Stimulated activated naive CD8-positive, alpha-beta T cell treated with anti-CD3 and anti-CD28 coated beads, Interleukin-15, amount 100 ng/mL, for 72 hours (primary cell): Measurements from ENCODE around the gene BRD9.
"Not testable (repeated sequence)": the region's sequence is repeated elsewhere in the genome, so short reads cannot be mapped to it uniquely, and the experiment has no call there.

Source experiments
- ATAC-seq: fragments of 150-1000 bp; cut with Tn5 transposase; 2 replicates; pipeline ENCODE4 v1.10.0; 2021; ENCODE audit warnings: mild to moderate bottlenecking, moderate library complexity
- DNase-seq, 2 donors: peaks; one replicate each; pipeline ENCODE4 v3.0.0; 2021 to 2022
- H3K27ac Mint-ChIP-seq, 2 donors: one replicate each; pipeline ENCODE4 v1.8.0; 2022; ENCODE audit warnings: mild to moderate bottlenecking in 2 of 2, mixed read lengths in 2 of 2, moderate library complexity in 2 of 2
- H3K27me3 Mint-ChIP-seq: one replicate; pipeline ENCODE4 v1.8.0; 2022; ENCODE audit warnings: mixed read lengths
- H3K4me1 Mint-ChIP-seq: one replicate; pipeline ENCODE4 v1.8.0; 2022; ENCODE audit warnings: mild to moderate bottlenecking, mixed read lengths
- H3K4me3 Mint-ChIP-seq, 2 donors: one replicate each; pipeline ENCODE4 v1.8.0; 2022; ENCODE audit warnings: mild to moderate bottlenecking in 2 of 2, mixed read lengths in 2 of 2, moderate library complexity in 1 of 2
- H3K9me3 Mint-ChIP-seq, 2 donors: one replicate each; pipeline ENCODE4 v1.8.0; 2022; ENCODE audit warnings: mixed read lengths in 2 of 2

The BRD9 gene

DNA sequence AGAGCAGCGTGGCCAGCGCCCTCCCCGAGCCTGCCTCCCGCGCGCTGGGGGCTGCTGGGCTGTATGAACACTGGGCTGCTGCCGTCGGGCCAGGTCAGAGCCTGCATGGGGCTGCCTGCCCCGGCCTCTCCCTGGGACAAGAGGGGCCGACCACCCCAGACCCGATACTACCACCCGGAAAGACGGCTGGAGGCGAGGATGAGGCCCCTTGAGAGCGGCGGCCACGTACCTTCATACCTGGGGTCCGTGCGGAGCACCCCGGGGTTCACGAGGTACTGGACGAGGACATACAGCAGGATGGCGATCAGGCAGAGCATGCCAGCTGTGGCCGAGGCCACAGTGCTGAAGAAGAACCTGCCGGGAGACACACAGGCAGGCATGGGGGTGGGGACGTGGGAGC is 49.2 kb downstream of the BRD9 start:
- not testable (repeated sequence) for H3K4me1 Mint-ChIP-seq, H3K4me3 Mint-ChIP-seq, H3K9me3 Mint-ChIP-seq, DNase-seq, H3K27ac Mint-ChIP-seq, H3K27me3 Mint-ChIP-seq
- ATAC-seq: peak; percentile 7

DNA sequence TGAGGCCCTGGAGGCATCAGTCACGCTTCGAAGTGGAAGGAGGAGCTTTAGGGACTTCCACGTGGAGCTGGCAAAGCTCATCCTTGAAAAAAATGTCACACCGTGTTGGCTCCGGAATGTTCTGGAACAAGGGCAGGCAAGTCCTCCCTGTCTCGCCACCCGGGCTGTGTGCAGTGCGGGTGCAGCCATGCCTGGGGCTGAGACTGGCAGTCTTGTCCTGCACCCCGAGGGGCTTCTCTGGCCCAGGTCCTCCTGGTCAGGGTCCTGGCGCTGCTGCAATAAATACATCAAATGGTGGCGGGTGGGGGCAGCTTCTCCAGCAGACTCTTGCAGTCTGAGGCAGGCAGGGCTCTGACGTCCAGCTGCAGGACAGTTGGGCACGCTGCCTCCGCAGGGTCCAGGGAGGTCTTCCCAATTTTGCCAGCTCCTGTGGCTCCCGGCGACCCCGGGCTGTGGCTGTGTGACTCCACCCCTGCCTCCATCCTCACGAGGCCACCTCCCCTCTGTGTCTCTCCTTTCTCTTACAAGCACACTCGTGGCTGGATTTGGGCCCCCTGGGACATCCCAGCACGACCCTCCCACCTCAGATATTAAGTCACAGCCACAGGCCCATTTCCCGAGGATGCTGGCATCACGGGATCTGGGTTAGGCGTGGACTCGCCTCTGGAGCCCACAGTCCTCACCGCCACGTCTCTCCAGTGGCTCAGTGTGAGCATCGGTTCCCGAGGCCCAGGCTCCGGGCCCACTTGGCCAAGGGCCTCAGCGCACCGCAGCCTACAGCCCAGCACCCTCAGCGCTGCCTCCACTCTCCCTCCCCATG is 50.0 kb downstream of the BRD9 start:
- not testable (repeated sequence) for ATAC-seq, H3K27ac Mint-ChIP-seq, H3K9me3 Mint-ChIP-seq, DNase-seq, H3K4me3 Mint-ChIP-seq, H3K4me1 Mint-ChIP-seq, H3K27me3 Mint-ChIP-seq

GRCh38 chr5:841531-842401 is 50.8 kb downstream of the BRD9 start:
- not testable (repeated sequence) for H3K9me3 Mint-ChIP-seq, ATAC-seq, H3K27ac Mint-ChIP-seq, H3K4me3 Mint-ChIP-seq, H3K27me3 Mint-ChIP-seq, H3K4me1 Mint-ChIP-seq
- DNase-seq: peak in 1 of 2 donors; percentile 4

DNA sequence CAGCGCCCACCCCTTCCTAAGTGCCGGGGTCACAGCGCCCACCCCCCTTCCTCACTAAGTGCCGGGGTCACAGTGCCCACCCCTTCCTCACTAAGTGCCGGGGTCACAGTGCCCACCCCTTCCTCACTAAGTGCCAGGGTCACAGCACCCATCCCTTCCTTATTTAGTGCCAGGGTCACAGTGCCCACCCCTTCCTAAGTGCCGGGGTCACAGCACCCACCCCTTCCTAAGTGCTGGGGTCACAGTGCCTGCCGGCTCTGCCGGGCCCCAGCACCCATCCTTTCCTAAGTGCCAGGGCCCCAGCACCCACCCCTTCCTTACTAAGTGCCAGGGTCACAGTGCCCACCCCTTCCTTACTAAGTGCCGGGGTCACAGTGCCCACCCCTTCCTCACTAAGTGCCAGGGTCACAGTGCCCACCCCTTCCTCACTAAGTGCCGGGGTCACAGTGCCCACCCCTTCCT is 51.6 kb downstream of the BRD9 start:
- not testable (repeated sequence) for H3K27ac Mint-ChIP-seq, H3K9me3 Mint-ChIP-seq, H3K27me3 Mint-ChIP-seq, H3K4me3 Mint-ChIP-seq, ATAC-seq, DNase-seq, H3K4me1 Mint-ChIP-seq

- not testable (repeated sequence) for H3K4me3 Mint-ChIP-seq, H3K9me3 Mint-ChIP-seq, H3K27me3 Mint-ChIP-seq, ATAC-seq, H3K4me1 Mint-ChIP-seq
- peak in 1 of 2 donors; percentile 8 for DNase-seq
- peak overlapping the region in 1 of 2 donors; percentile 2 for H3K27ac Mint-ChIP-seq
Observed at GRCh38 chr5:840118-840973, 52.3 kb downstream of the BRD9 start.

GRCh38 chr5:838431-838851 is 54.2 kb downstream of the BRD9 start:
- not testable (repeated sequence) for H3K27ac Mint-ChIP-seq, ATAC-seq, H3K4me1 Mint-ChIP-seq, H3K9me3 Mint-ChIP-seq, H3K4me3 Mint-ChIP-seq, H3K27me3 Mint-ChIP-seq, DNase-seq

- not testable (repeated sequence) for ATAC-seq
Observed at GRCh38 chr5:837621-838121, 54.9 kb downstream of the BRD9 start.

GRCh38 chr5:835933-836612 is 56.5 kb downstream of the BRD9 start:
- not testable (repeated sequence) for H3K4me1 Mint-ChIP-seq, DNase-seq, H3K27me3 Mint-ChIP-seq, H3K27ac Mint-ChIP-seq, ATAC-seq, H3K9me3 Mint-ChIP-seq, H3K4me3 Mint-ChIP-seq

More at GRCh38 chr5:837621-838121, 54.9 kb downstream of the BRD9 start:
- not testable (repeated sequence) for H3K27me3 Mint-ChIP-seq, DNase-seq, H3K4me3 Mint-ChIP-seq, H3K4me1 Mint-ChIP-seq, H3K27ac Mint-ChIP-seq, H3K9me3 Mint-ChIP-seq

DNA sequence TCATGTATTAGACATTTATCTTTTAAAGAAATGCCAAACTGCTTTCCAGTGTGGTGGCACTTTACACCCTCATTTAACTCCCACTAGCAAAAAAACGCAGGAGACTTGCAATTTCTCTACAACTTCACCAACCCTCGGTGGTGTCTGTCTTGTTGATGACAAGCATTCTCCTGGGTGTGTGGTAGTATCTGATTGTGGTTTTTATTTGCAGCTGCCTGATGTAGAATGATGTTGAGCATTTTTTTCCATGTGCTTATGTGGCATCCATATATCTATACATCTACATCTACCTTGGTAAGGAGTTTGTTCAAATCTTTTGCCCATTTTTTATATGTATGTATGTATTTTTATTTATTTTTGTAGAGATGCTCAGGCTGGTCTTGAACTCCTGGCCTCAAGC is 58.6 kb downstream of the BRD9 start:
- not testable (repeated sequence) for H3K4me3 Mint-ChIP-seq, H3K27me3 Mint-ChIP-seq, H3K9me3 Mint-ChIP-seq, H3K27ac Mint-ChIP-seq, DNase-seq, ATAC-seq, H3K4me1 Mint-ChIP-seq

GRCh38 chr5:828194-828593 is 64.4 kb downstream of the BRD9 start:
- not testable (repeated sequence) for H3K27me3 Mint-ChIP-seq, H3K4me1 Mint-ChIP-seq, H3K9me3 Mint-ChIP-seq, H3K27ac Mint-ChIP-seq, ATAC-seq, H3K4me3 Mint-ChIP-seq, DNase-seq

DNA sequence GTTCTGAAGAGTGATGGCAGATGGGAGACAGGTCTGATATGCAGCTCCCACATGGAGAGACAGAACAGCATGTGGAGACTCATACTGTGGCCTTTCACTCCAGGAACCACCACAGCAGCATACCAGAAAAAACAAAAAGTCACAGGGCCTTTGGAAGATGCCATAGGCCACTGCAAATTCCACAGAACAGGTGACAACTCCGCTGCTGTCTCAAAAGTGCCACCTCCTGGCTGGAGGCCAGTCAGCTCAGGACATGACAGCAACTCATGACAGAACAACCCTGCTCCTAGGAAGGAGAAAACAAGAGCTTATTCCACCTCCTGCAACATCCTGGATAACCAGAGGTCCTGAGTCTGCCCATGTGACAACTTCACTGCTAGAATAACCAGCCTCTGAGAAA is 67.1 kb downstream of the BRD9 start:
- H3K4me3 Mint-ChIP-seq, H3K27me3 Mint-ChIP-seq, DNase-seq, ATAC-seq, H3K9me3 Mint-ChIP-seq, H3K4me1 Mint-ChIP-seq: not testable (repeated sequence)
- peak overlapping the region in 1 of 2 donors; percentile 27 for H3K27ac Mint-ChIP-seq

- ATAC-seq (no peak), DNase-seq (no peak)
- no peaks in the 10 kb centered on the region for H3K9me3 Mint-ChIP-seq
- peaks cover 7% of the 10 kb centered on the region for H3K27me3 Mint-ChIP-seq
- peak overlapping the region in 1 of 2 donors; percentile 74 for H3K27ac Mint-ChIP-seq
- no peak overlapping the region for H3K4me3 Mint-ChIP-seq
- H3K4me1 Mint-ChIP-seq: no peaks in the 10 kb centered on the region
Observed at GRCh38 chr5:821504-821903, 71.1 kb downstream of the BRD9 start.

- DNase-seq: no peak
- Mint-ChIP-seq H3K9me3 (no peaks in the 10 kb centered on the region), H3K27ac (no peak overlapping the region), H3K4me3 (no peak overlapping the region), H3K27me3 (peaks cover 5% of the 10 kb centered on the region), H3K4me1 (no peaks in the 10 kb centered on the region)
- no peak for ATAC-seq
Observed at GRCh38 chr5:820245-820644, 72.4 kb downstream of the BRD9 start.

DNA sequence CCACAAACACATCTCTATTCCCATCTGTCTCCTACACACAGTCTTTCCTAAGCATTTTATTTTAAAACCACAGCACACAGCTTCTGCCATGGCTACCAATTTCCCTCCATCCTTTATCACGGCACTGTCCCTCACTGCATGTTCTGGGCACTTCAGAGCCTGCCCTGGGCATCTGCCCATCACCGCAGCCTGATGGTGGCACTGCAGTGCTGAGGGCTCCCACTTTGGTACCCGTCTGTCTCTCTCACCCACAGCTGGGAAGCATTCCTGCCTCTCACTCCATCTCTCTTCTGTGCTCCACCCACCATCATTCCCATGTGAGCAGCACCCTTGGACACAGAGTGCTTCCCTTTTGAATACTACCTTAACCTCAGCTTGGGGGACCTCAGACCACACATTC is 73.5 kb downstream of the BRD9 start:
- Mint-ChIP-seq H3K4me1 (no peaks in the 10 kb centered on the region), H3K27me3 (no peaks in the 10 kb centered on the region), H3K9me3 (no peaks in the 10 kb centered on the region), H3K4me3 (no peak overlapping the region), H3K27ac (no peak overlapping the region)
- no peak for DNase-seq
- no peak for ATAC-seq

- Mint-ChIP-seq H3K4me3 (no peak overlapping the region), H3K27me3 (no peaks in the 10 kb centered on the region), H3K4me1 (no peaks in the 10 kb centered on the region), H3K9me3 (no peaks in the 10 kb centered on the region), H3K27ac (no peak overlapping the region)
- ATAC-seq (no peak), DNase-seq (no peak)
Observed at GRCh38 chr5:816176-816575, 76.4 kb downstream of the BRD9 start.
